Measurements from ENCODE around the gene AKIRIN2.

DNA sequence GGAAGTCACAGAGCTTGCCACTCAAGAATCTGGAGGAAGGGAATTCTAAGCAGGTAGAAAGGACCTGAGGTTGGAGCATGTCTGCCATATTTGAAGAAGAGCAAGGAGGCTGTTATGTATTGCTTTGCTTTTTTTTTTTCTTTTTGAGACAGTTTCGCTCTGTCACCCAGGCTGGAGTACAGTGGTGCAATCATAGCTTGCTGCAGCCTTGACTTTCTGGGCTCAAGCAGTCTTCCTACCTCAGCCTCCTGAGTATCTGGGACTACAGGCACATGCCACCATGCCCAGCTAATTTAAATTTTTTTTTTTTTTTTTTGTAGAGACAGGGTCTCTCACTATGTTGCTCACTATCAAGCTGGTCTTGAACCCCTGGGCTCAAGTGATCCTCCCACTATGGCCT lies 71.3 kb downstream of the AKIRIN2 start:
- TF ChIP-seq SMC3 (IDR thresholded peaks at IDR 0.05; ENCODE audit: low read depth, low read length) (no peak), CTCF (IDR thresholded peaks at IDR 0.05) (no peak), GATA2 (CRISPR knock-in tag; IDR thresholded peaks at IDR 0.05) (no peak), POLR2AphosphoS5 (IDR thresholded peaks at IDR 0.05; ENCODE audit: low read depth, low read length) (no peak), JUND (IDR thresholded peaks at IDR 0.05) (no peak), RCOR1 (IDR thresholded peaks at IDR 0.05; ENCODE audit: low read length) (no peak), MAX (IDR thresholded peaks at IDR 0.05; ENCODE audit: low read depth) (no peak), MEF2A (IDR thresholded peaks at IDR 0.05; ENCODE audit: borderline replicate concordance, low read depth) (no peak), ELF1 (IDR thresholded peaks at IDR 0.05) (no peak)

Measured in SK-N-SH (cell line).